H1 (cell line): Measurements from ENCODE around the gene ZC3H8. TPM values are rescaled to one million over a fixed set of nuclear protein-coding genes. Genes with fewer than 3 reads are reported as not detected.

ENCODE experiments used
- CHD7 ChIP-seq: fragments of 300-600 bp; sonication (generic); IDR thresholded peaks from 2 replicates; pipeline ENCODE4 v1.7.1; 2012; ENCODE audit warnings: low read length, moderate library complexity, mild to moderate bottlenecking, inconsistent platforms; ENCODE audit not compliant: insufficient replicate concordance
- polyA plus RNA-seq, 7 experiments: library from polyadenylated mRNA; depleted of rRNA in 3 of 7; stranded (reverse) in 5 of 7; unstranded in 2 of 7; fragments of >200 nt in 5 of 7; fragments of 200-250 nt in 2 of 7; gene quantifications; 1 replicate in 5 of 7; 2 replicates in 1 of 7; 4 replicates in 1 of 7; pipeline versions ENCODE4 v1.2.1 to v1.2.3, GENCODE V29; 2011 to 2013; ENCODE audit warnings: missing spikeins in 2 of 7, mixed read lengths in 2 of 7
- total RNA-seq: library from RNA; stranded (reverse); fragmentation: NEBNext Ultra II Directional; extraction: Animal tissue kit (Norgen Biotek cat#: 25700); gene quantifications from 2 replicates; pipeline ENCODE4 v1.2.1, GENCODE V29; 2021

Gene ZC3H8
- total and polyA plus RNA-seq, 2 of the 8 experiments (the other 6 are each of a cell fraction or from before 2014, with no cell fraction given), result 1.9 to 7.1 TPM

- TF ChIP-seq CHD7, result no peak
Measured at GRCh38 chr2:112220186-112220585, 34.7 kb downstream of the ZC3H8 start (continued).
